GM18951 (cell line): ENCODE data around the gene C10orf95.

Experiments used
- POLR2A ChIP-seq: IDR thresholded peaks from 4 replicates; pipeline ENCODE4 v1.6.1; 2011; ENCODE audit warnings: mild to moderate bottlenecking; ENCODE audit not compliant: insufficient read length, insufficient read depth; ENCODE audit errors: extremely low read depth
- in situ Hi-C: fragments of 300-500 bp; cut with MboI; formaldehyde crosslinking; loops from one replicate; pipeline ENCODE4 v1.12.0; 2022; ENCODE audit warnings: low sequenced_read_pairs, mixed read lengths, inconsistent platforms; ENCODE audit not compliant: unreplicated experiment

C10orf95 gene

GRCh38 chr10:102435133-102435497 is 16.2 kb downstream of the C10orf95 start:
- in situ Hi-C loops = no loop called here
- TF ChIP-seq POLR2A = no peak

GRCh38 chr10:102434394-102435132 is 16.8 kb downstream of the C10orf95 start:
- in situ Hi-C loops = no loop called here
- no peak for TF ChIP-seq POLR2A

GRCh38 chr10:102433619-102434046 is 17.7 kb downstream of the C10orf95 start:
- TF ChIP-seq POLR2A = no peak
- in situ Hi-C loops = no loop called here

GRCh38 chr10:102432162-102432950 is 19.0 kb downstream of the C10orf95 start, which contains the start of gene CUEDC2:
Gene CUEDC2, minus strand, starts transcription at chr10:102432574. Its CDS starts 7,386 bp downstream, at chr10:102425188.
- in situ Hi-C loops = no loop called here
- peak; percentile 79 for TF ChIP-seq POLR2A

- TF ChIP-seq POLR2A = no peak
- in situ Hi-C loops = no loop called here
These were observed 19.8 kb downstream of the C10orf95 start for GRCh38 chr10:102431452-102432124.

- no peak for TF ChIP-seq POLR2A
- in situ Hi-C loops = no loop called here
These were observed 21.9 kb downstream of the C10orf95 start for GRCh38 chr10:102429468-102429867.

GRCh38 chr10:102426803-102427287 is 24.5 kb downstream of the C10orf95 start:
- TF ChIP-seq POLR2A = no peak
- in situ Hi-C loops = no loop called here

GRCh38 chr10:102425444-102425843 is 25.9 kb downstream of the C10orf95 start:
- in situ Hi-C loops = no loop called here
- no peak for TF ChIP-seq POLR2A

GRCh38 chr10:102424916-102425315 is 26.4 kb downstream of the C10orf95 start:
- in situ Hi-C loops = no loop called here

GRCh38 chr10:102424145-102424544 is 27.2 kb downstream of the C10orf95 start:
- in situ Hi-C loops = no loop called here
- no peak for TF ChIP-seq POLR2A

More at GRCh38 chr10:102424916-102425315, 26.4 kb downstream of the C10orf95 start:
- TF ChIP-seq POLR2A = no peak

GRCh38 chr10:102423372-102423968 is 27.9 kb downstream of the C10orf95 start:
- in situ Hi-C loops = no loop called here
- TF ChIP-seq POLR2A = no peak

GRCh38 chr10:102422545-102423129 is 28.7 kb downstream of the C10orf95 start:
- TF ChIP-seq POLR2A = peak; percentile 21
- in situ Hi-C loops = no loop called here

- TF ChIP-seq POLR2A = no peak
- in situ Hi-C loops = no loop called here
These were observed 29.4 kb downstream of the C10orf95 start for GRCh38 chr10:102421757-102422512.
